B cell (primary cell): Measurements from ENCODE around the gene NT5DC2. TPM values are rescaled to one million over a fixed set of nuclear protein-coding genes. Genes with fewer than 3 reads are reported as not detected.

ENCODE experiments used
- ATAC-seq: fragments of 200-7000 bp; cut with Tn5 transposase; one replicate; pipeline ENCODE4 v1.10.0; 2021; ENCODE audit warnings: low read depth, mild to moderate bottlenecking, moderate number of reproducible peaks, moderate library complexity
- CTCF ChIA-PET: fragments of 350-600 bp; sonication (Branson Sonifier 250); formaldehyde crosslinking; loops from one replicate; lab custom pipeline; 2021; ENCODE audit warnings: antibody characterized with exemption, inconsistent platforms; lab: Charles Lee
- POLR2A ChIA-PET: fragments of 350-600 bp; sonication (Branson Sonifier 250); formaldehyde crosslinking; loops from one replicate; lab custom pipeline; 2021; ENCODE audit warnings: antibody characterized with exemption; lab: Charles Lee
- DNase-seq: peaks from one replicate; pipeline ENCODE4 v3.0.0; 2013
- H2AFZ ChIP-seq: 2 replicates; pipeline ENCODE4 v1.6.1; 2012; ENCODE audit warnings: mild to moderate bottlenecking, low read depth, low read length; ENCODE audit not compliant: insufficient read depth, poor library complexity, severe bottlenecking
- H3K27ac ChIP-seq, 2 donors: 1 replicate in 1 of 2; 2 replicates in 1 of 2; pipeline ENCODE4 v1.5.1; 2012 to 2013; ENCODE audit warnings: low read length in 2 of 2, mild to moderate bottlenecking in 2 of 2, moderate library complexity in 1 of 2
- H3K27me3 ChIP-seq, 4 experiments: fragments of 200-600 bp in 1 of 4; sonication (generic) in 1 of 4; replicated peaks in 1 of 4; 1 replicate in 2 of 4; 2 replicates in 2 of 4; pipeline versions ENCODE4 v1.6.1 to v1.7.0; 2013 to 2016; ENCODE audit warnings: low read length in 3 of 4, mild to moderate bottlenecking in 2 of 4, mixed read lengths in 1 of 4, moderate library complexity in 1 of 4; ENCODE audit not compliant: insufficient read depth in 4 of 4, control insufficient read depth in 3 of 4; ENCODE audit errors: control extremely low read depth in 1 of 4
- H3K36me3 ChIP-seq, 2 experiments: replicated peaks in 1 of 2; 1 replicate in 1 of 2; 2 replicates in 1 of 2; pipeline versions ENCODE4 v1.6.1 to v1.7.1; 2013; ENCODE audit warnings: low read length in 1 of 2; ENCODE audit not compliant: insufficient read depth in 2 of 2, control insufficient read depth in 1 of 2; ENCODE audit errors: control extremely low read depth in 1 of 2, extremely low read depth in 1 of 2
- H3K4me1 ChIP-seq, 2 donors: fragments of 200-600 bp in 1 of 2; sonication (generic) in 1 of 2; 1 replicate in 1 of 2; 2 replicates in 1 of 2; pipeline versions ENCODE4 v1.5.1 to v1.6.1; 2013 to 2017; ENCODE audit warnings: low read length in 2 of 2; ENCODE audit not compliant: control insufficient read depth in 2 of 2, insufficient read depth in 2 of 2
- H3K4me2 ChIP-seq: replicated peaks from 2 replicates; pipeline ENCODE3; 2012; ENCODE audit warnings: mild to moderate bottlenecking, low read depth, low read length; ENCODE audit not compliant: poor library complexity, severe bottlenecking
- H3K4me3 ChIP-seq, 5 experiments: fragments of 200-600 bp in 1 of 5; sonication (generic) in 1 of 5; 1 replicate in 3 of 5; 2 replicates in 2 of 5; pipeline versions ENCODE4 v1.5.1 to v1.7.0; 2011 to 2016; ENCODE audit warnings: low read length in 4 of 5, mild to moderate bottlenecking in 4 of 5, low read depth in 2 of 5, control low read depth in 1 of 5, moderate library complexity in 1 of 5; ENCODE audit not compliant: insufficient read depth in 1 of 5; ENCODE audit errors: control extremely low read depth in 1 of 5, extremely low read depth in 1 of 5
- H3K79me2 ChIP-seq: fragments of 200-600 bp; sonication (generic); one replicate; pipeline ENCODE4 v1.6.0; 2016; ENCODE audit warnings: low read length; ENCODE audit not compliant: control insufficient read depth, insufficient read depth
- H3K9ac ChIP-seq: fragments of 200-600 bp; sonication (generic); 2 replicates; pipeline ENCODE4 v1.6.1; 2017; ENCODE audit warnings: mild to moderate bottlenecking, low read length, moderate library complexity
- H3K9me3 ChIP-seq, 3 donors: one replicate each; pipeline versions ENCODE4 v1.6.1 to v1.7.1; 2013; ENCODE audit warnings: low read length in 2 of 3; ENCODE audit not compliant: control insufficient read depth in 2 of 3, insufficient read depth in 1 of 3; ENCODE audit errors: control extremely low read depth in 1 of 3
- H4K20me1 ChIP-seq: 2 replicates; pipeline ENCODE4 v1.6.0; 2012; ENCODE audit warnings: mild to moderate bottlenecking, low read length; ENCODE audit not compliant: insufficient read depth, control insufficient read depth, poor library complexity, severe bottlenecking
- H3K27ac Mint-ChIP-seq: one replicate; pipeline ENCODE4 v1.8.0; 2021; ENCODE audit warnings: mixed read lengths
- H3K27me3 Mint-ChIP-seq: one replicate; pipeline ENCODE4 v1.8.0; 2021; ENCODE audit warnings: mixed read lengths
- H3K4me1 Mint-ChIP-seq: one replicate; pipeline ENCODE4 v1.8.0; 2021; ENCODE audit warnings: mixed read lengths
- H3K4me3 Mint-ChIP-seq: one replicate; pipeline ENCODE4 v1.8.0; 2021; ENCODE audit warnings: mixed read lengths
- H3K9me3 Mint-ChIP-seq: one replicate; pipeline ENCODE4 v1.8.0; 2022; ENCODE audit warnings: mixed read lengths; ENCODE audit not compliant: insufficient read depth
- CTCF ChIP-seq: fragments of 200-600 bp; IDR thresholded peaks from one replicate; pipeline ENCODE4 v1.8.0; 2022; ENCODE audit warnings: antibody characterized with exemption, mild to moderate bottlenecking
- EZH2 ChIP-seq: IDR thresholded peaks from 2 replicates; pipeline ENCODE4 v1.6.1; 2012; ENCODE audit warnings: borderline replicate concordance, low read depth, mild to moderate bottlenecking, moderate library complexity, low read length; ENCODE audit not compliant: insufficient read depth, poor library complexity, severe bottlenecking
- WGBS: methylation state at CpG from one replicate; pipeline ENCODE4 v1.1.5; 2013; ENCODE audit warnings: missing lambda C conversion rate; ENCODE audit not compliant: insufficient coverage; 5-methylcytosine and 5-hydroxymethylcytosine counted together
- intact Hi-C: fragments of 100-400 bp; cut with micrococcal nuclease; formaldehyde crosslinking; loops from one replicate; pipeline ENCODE4 v1.10.0; 2022
- polyA plus RNA-seq: library from polyadenylated mRNA; depleted of rRNA; stranded (reverse); fragments of >200 nt; gene quantifications from 2 replicates; pipeline ENCODE4 v1.2.3, GENCODE V29; 2012
- total RNA-seq, 2 donors: library from RNA; stranded (reverse); fragments of 120-200 nt in 1 of 2; gene quantifications; 1 replicate in 1 of 2; 2 replicates in 1 of 2; pipeline versions ENCODE4 v1.2.3 to v1.2.4, GENCODE V29; 2013 to 2022

The NT5DC2 gene
- total and polyA plus RNA-seq, 2 donors (not counting 1 experiment from before 2014, with no cell fraction given) = 11.2 to 11.9 TPM

- ChIA-PET CTCF (no interaction called here), POLR2A (no interaction called here)
- no peaks in the 10 kb centered on the region for H3K27me3 ChIP-seq
- Mint-ChIP-seq H3K9me3 (no peaks in the 10 kb centered on the region), H3K4me3 (no peak overlapping the region), H3K4me1 (peaks cover 2% of the 10 kb centered on the region), H3K27me3 (no peaks in the 10 kb centered on the region), H3K27ac (no peak overlapping the region)
- TF ChIP-seq CTCF (no peak), EZH2 (no peak)
- H3K79me2 ChIP-seq = no peaks in the 10 kb centered on the region
- H3K36me3 ChIP-seq = no peaks in the 10 kb centered on the region
- no peak overlapping the region for H3K4me3 ChIP-seq
- intact Hi-C loops = no loop called here
- no peak overlapping the region for H2AFZ ChIP-seq
- no peaks in the 10 kb centered on the region for H4K20me1 ChIP-seq
- DNase-seq (no peak), ATAC-seq (no peak)
- H3K27ac ChIP-seq = no peak overlapping the region
- WGBS = 93% methylated on average over 10 of the region's 10 CpGs
- no peak overlapping the region for H3K4me2 ChIP-seq
- no peak overlapping the region for H3K9ac ChIP-seq
- H3K4me1 ChIP-seq = no peaks in the 10 kb centered on the region
- no peaks in the 10 kb centered on the region for H3K9me3 ChIP-seq
These were observed 28.7 kb downstream of the NT5DC2 start for GRCh38 chr3:52504977-52505376.

- H3K27me3 Mint-ChIP-seq = no peaks in the 10 kb centered on the region
These were observed 29.8 kb downstream of the NT5DC2 start for GRCh38 chr3:52503788-52504424.

More at GRCh38 chr3:52503788-52504424, 29.8 kb downstream of the NT5DC2 start:
- POLR2A ChIA-PET = no interaction called here
- Mint-ChIP-seq H3K4me3 (no peak overlapping the region), H3K4me1 (peaks cover 7% of the 10 kb centered on the region), H3K9me3 (no peaks in the 10 kb centered on the region), H3K27ac (no peak overlapping the region)
- intact Hi-C loops = no loop called here
- no peak for TF ChIP-seq CTCF
- no peak for TF ChIP-seq EZH2
- Histone ChIP-seq H3K36me3 (no peaks in the 10 kb centered on the region), H3K4me1 (peaks cover 3 to 5% of the 10 kb centered on the region in 2 donors), H3K9me3 (no peaks in the 10 kb centered on the region), H3K4me2 (no peak overlapping the region), H4K20me1 (no peaks in the 10 kb centered on the region), H3K79me2 (no peaks in the 10 kb centered on the region), H3K27me3 (no peaks in the 10 kb centered on the region), H3K27ac (no peak overlapping the region), H3K9ac (no peak overlapping the region), H3K4me3 (no peak overlapping the region), H2AFZ (no peak overlapping the region)
- WGBS = 87% methylated on average over 15 of the region's 23 CpGs
- no peak for ATAC-seq
- CTCF ChIA-PET = interaction anchor here (0.7 kb wide), 1 partner anchor 30 kb away, joined by 3 read pairs; no protein-coding TSS in a partner anchor
- no peak for DNase-seq
